MCF 10A (cell line): Measurements from ENCODE around the gene SORCS1. TPM values are rescaled to one million over a fixed set of nuclear protein-coding genes. Genes with fewer than 3 reads are reported as not detected.

Source experiments
- BruUV-seq: library from RNA; stranded (reverse); fragments of 400-500 nt; replicated peaks from 2 replicates; lab custom pipeline; 2021; lab: Mats Ljungman, UMichigan
- CTCF ChIA-PET: fragments of 300-600 bp; sonication (Branson Sonifier 250); formaldehyde crosslinking; extraction: SDS; loops from one replicate; lab custom pipeline; 2021; ENCODE audit warnings: antibody characterized with exemption, inconsistent platforms; lab: Yijun Ruan, JAX
- POLR2A ChIA-PET: fragments of 300-600, 350-650 bp; sonication (Branson Sonifier 250); formaldehyde crosslinking; extraction: SDS; loops from one replicate; lab custom pipeline; 2020; ENCODE audit warnings: antibody characterized with exemption, inconsistent platforms; lab: Yijun Ruan, JAX
- DNase-seq: peaks from one replicate; pipeline ENCODE4 v3.0.0-alpha.2; 2018; ENCODE audit not compliant: unreplicated experiment
- H3K27ac Mint-ChIP-seq: one replicate; pipeline ENCODE4 v1.8.0; 2022; ENCODE audit warnings: mild to moderate bottlenecking, low read depth, mixed read lengths; ENCODE audit not compliant: unreplicated experiment
- H3K27me3 Mint-ChIP-seq: one replicate; pipeline ENCODE4 v1.8.0; 2022; ENCODE audit warnings: mixed read lengths; ENCODE audit not compliant: insufficient read depth, unreplicated experiment
- H3K36me3 Mint-ChIP-seq: one replicate; pipeline ENCODE4 v1.8.0; 2022; ENCODE audit warnings: mild to moderate bottlenecking, moderate library complexity, mixed read lengths; ENCODE audit not compliant: insufficient read depth, unreplicated experiment
- H3K4me1 Mint-ChIP-seq: one replicate; pipeline ENCODE4 v1.8.0; 2022; ENCODE audit warnings: mixed read lengths; ENCODE audit not compliant: insufficient read depth, unreplicated experiment
- H3K4me3 Mint-ChIP-seq: one replicate; pipeline ENCODE4 v1.8.0; 2022; ENCODE audit warnings: mild to moderate bottlenecking, moderate library complexity, mixed read lengths; ENCODE audit not compliant: unreplicated experiment
- H3K9me3 Mint-ChIP-seq: one replicate; pipeline ENCODE4 v1.8.0; 2022; ENCODE audit warnings: mixed read lengths; ENCODE audit not compliant: unreplicated experiment
- CTCF ChIP-seq: fragments of 200-600 bp; IDR thresholded peaks from one replicate; pipeline ENCODE4 v1.8.0; 2022; ENCODE audit warnings: antibody characterized with exemption, mild to moderate bottlenecking; ENCODE audit not compliant: unreplicated experiment
- intact Hi-C: fragments of 100-400 bp; cut with micrococcal nuclease; formaldehyde crosslinking; loops from 2 replicates; pipeline ENCODE4 v1.14.1; 2022
- total RNA-seq: library from RNA; stranded (reverse); gene quantifications from 2 replicates; pipeline ENCODE4 v1.2.3, GENCODE V29; 2022

SORCS1 gene
- total RNA-seq, 1 experiment from 2014 or later = 0.54 TPM

- CTCF ChIA-PET = interaction anchor here (0.6 kb wide), 3 partner anchors 19 to 1758 kb away, joined by 3 read pairs; no protein-coding TSS in a partner anchor
- no peak overlapping the region for H3K4me3 Mint-ChIP-seq
- H3K9me3 Mint-ChIP-seq = no peaks in the 10 kb centered on the region
- no peaks in the 10 kb centered on the region for H3K36me3 Mint-ChIP-seq
- H3K27ac Mint-ChIP-seq = no peak overlapping the region
- TF ChIP-seq CTCF = no peak
- intact Hi-C loops = no loop called here
- no peaks in the 10 kb centered on the region for H3K27me3 Mint-ChIP-seq
- no peaks in the 10 kb centered on the region for H3K4me1 Mint-ChIP-seq
- no TSS peak for BruUV-seq
- no peak for DNase-seq
- POLR2A ChIA-PET = no interaction called here
These were observed 424.4 kb downstream of the SORCS1 start for GRCh38 chr10:106740071-106740470.

- peaks cover 5% of the 10 kb centered on the region for H3K4me1 Mint-ChIP-seq
- CTCF ChIA-PET = no interaction called here
- H3K36me3 Mint-ChIP-seq = no peaks in the 10 kb centered on the region
- intact Hi-C loops = no loop called here
- no peak for DNase-seq
- POLR2A ChIA-PET = no interaction called here
- TF ChIP-seq CTCF = no peak
- H3K27ac Mint-ChIP-seq = no peak overlapping the region
- H3K9me3 Mint-ChIP-seq = no peaks in the 10 kb centered on the region
- H3K27me3 Mint-ChIP-seq = no peaks in the 10 kb centered on the region
- BruUV-seq = no TSS peak
- H3K4me3 Mint-ChIP-seq = no peak overlapping the region
These were observed 430.3 kb downstream of the SORCS1 start for GRCh38 chr10:106734220-106734619.

- Mint-ChIP-seq H3K27ac (no peak overlapping the region), H3K9me3 (no peaks in the 10 kb centered on the region), H3K36me3 (no peaks in the 10 kb centered on the region), H3K4me3 (no peak overlapping the region), H3K27me3 (no peaks in the 10 kb centered on the region), H3K4me1 (peaks cover 5% of the 10 kb centered on the region)
- no peak for DNase-seq
- ChIA-PET CTCF (interaction anchor here (0.7 to 4.1 kb wide), 2 partner anchors 16 to 103 kb away, joined by 3 to 13 read pairs; no protein-coding TSS in a partner anchor), POLR2A (interaction anchor here (0.7 kb wide), 1 partner anchor 1609 kb away, joined by 3 read pairs; no protein-coding TSS in a partner anchor)
- TF ChIP-seq CTCF = no peak
- BruUV-seq = no TSS peak
- intact Hi-C loops = no loop called here
These were observed 436.3 kb downstream of the SORCS1 start for GRCh38 chr10:106728232-106728631.

GRCh38 chr10:106727170-106727569 is 437.3 kb downstream of the SORCS1 start:
- H3K9me3 Mint-ChIP-seq = no peaks in the 10 kb centered on the region
- H3K4me1 Mint-ChIP-seq = peaks cover 5% of the 10 kb centered on the region

More at GRCh38 chr10:106727170-106727569, 437.3 kb downstream of the SORCS1 start:
- ChIA-PET POLR2A (no interaction called here), CTCF (interaction anchor here (4.1 kb wide), 1 partner anchor 15 kb away, joined by 13 read pairs; no protein-coding TSS in a partner anchor)
- intact Hi-C loops = no loop called here
- H3K36me3 Mint-ChIP-seq = no peaks in the 10 kb centered on the region
- H3K27me3 Mint-ChIP-seq = no peaks in the 10 kb centered on the region
- H3K27ac Mint-ChIP-seq = no peak overlapping the region
- no peak for DNase-seq
- TF ChIP-seq CTCF = no peak
- BruUV-seq = no TSS peak
- no peak overlapping the region for H3K4me3 Mint-ChIP-seq
